ENCODE data around the gene SCAF1.
A peak's percentile ranks its signal among the peaks of the same experiment; 100 is the strongest.

DNA sequence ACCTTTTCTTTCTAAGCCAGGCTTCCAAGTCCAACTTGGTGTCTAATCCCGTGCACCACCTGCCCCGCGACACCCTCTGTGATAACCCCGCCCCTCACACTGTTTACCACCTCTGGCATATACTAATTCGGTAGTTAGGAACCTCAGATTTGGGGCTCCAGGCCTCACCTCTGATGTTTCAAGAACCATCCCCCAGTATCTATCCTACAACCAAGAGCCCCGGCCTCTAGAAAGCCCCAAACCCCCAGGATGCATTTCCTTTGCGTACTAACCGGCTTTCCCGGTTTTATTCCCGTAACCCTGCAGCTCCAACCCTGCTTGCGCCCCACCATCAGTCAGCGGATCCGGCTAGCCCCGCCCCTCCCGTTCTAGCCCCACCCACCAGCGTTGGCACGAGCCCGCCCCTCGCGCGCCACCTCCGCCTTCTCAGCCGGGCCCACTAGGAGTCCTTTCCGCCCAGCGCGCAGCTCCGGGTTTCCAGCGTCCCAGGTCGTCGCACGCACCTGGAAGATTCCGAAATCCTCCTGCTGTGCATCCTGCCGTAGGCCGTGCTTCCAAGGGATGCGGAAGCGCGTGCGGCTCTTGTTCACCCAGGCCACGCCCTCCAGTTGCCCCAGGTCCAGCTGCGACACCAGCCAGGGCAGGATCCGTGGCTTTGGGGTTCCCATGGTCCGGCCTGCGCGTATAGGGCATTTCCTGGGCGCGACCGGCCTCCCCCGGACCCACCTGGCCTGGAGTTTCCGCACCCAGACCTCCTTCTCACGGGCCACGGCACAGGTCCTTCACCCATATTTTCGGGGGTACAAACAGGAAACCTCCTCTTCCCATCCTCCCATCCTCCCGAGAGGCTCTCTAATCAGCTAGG is 22.4 kb downstream of the SCAF1 start:
- TF ChIP-seq, protein P1, sequence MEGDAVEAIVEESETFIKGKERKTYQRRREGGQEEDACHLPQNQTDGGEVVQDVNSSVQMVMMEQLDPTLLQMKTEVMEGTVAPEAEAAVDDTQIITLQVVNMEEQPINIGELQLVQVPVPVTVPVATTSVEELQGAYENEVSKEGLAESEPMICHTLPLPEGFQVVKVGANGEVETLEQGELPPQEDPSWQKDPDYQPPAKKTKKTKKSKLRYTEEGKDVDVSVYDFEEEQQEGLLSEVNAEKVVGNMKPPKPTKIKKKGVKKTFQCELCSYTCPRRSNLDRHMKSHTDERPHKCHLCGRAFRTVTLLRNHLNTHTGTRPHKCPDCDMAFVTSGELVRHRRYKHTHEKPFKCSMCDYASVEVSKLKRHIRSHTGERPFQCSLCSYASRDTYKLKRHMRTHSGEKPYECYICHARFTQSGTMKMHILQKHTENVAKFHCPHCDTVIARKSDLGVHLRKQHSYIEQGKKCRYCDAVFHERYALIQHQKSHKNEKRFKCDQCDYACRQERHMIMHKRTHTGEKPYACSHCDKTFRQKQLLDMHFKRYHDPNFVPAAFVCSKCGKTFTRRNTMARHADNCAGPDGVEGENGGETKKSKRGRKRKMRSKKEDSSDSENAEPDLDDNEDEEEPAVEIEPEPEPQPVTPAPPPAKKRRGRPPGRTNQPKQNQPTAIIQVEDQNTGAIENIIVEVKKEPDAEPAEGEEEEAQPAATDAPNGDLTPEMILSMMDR (IDR thresholded peaks at IDR 0.05; ENCODE audit: insufficient read depth, low read length): no peak
- peak; percentile 65 for TF ChIP-seq POLR2AphosphoS5 (IDR thresholded peaks at IDR 0.05; ENCODE audit: low read depth)
- TF ChIP-seq GABPA (IDR thresholded peaks at IDR 0.05; ENCODE audit: low read depth): no peak
